PC-9 (cell line): ENCODE data around the gene DHRS4. TPM values are rescaled to one million over a fixed set of nuclear protein-coding genes. Genes with fewer than 3 reads are reported as not detected.
"Not testable (repeated sequence)": the region's sequence is repeated elsewhere in the genome, so short reads cannot be mapped to it uniquely, and the experiment has no call there.

Experiments used
- BruUV-seq: library from RNA; stranded (reverse); fragments of 400-500 nt; replicated peaks from 2 replicates; lab custom pipeline; 2021; lab: Mats Ljungman, UMichigan
- CTCF ChIA-PET: fragments of 300-600 bp; sonication (Branson Sonifier 250); formaldehyde crosslinking; loops from one replicate; lab custom pipeline; 2022; ENCODE audit warnings: antibody characterized with exemption; lab: Charles Lee
- POLR2A ChIA-PET: fragments of 300-600 bp; sonication (Branson Sonifier 250); formaldehyde crosslinking; loops from one replicate; lab custom pipeline; 2022; ENCODE audit warnings: antibody characterized with exemption; ENCODE audit not compliant: unreplicated experiment; lab: Charles Lee
- DNase-seq, 2 experiments: peaks; one replicate each; pipeline versions ENCODE4 v3.0.0 to v3.0.0-alpha.2; 2015 to 2022; ENCODE audit warnings: mixed read lengths in 1 of 2
- H2AFZ ChIP-seq: fragments of 200-600 bp; sonication (generic); 2 replicates; pipeline ENCODE4 v1.8.1; 2017; ENCODE audit warnings: antibody characterized with exemption
- H3F3A ChIP-seq: fragments of 200-600 bp; sonication (generic); 2 replicates; pipeline ENCODE4 v1.8.1; 2017; ENCODE audit warnings: antibody characterized with exemption, mild to moderate bottlenecking, low read depth; ENCODE audit not compliant: insufficient read depth
- H3K27ac ChIP-seq: fragments of 200-600 bp; sonication (generic); 2 replicates; pipeline ENCODE4 v1.6.1; 2016; ENCODE audit warnings: mixed run types
- H3K27me3 ChIP-seq: fragments of 200-600 bp; sonication (generic); 2 replicates; pipeline ENCODE4 v1.6.1; 2016; ENCODE audit warnings: low read depth, mixed run types; ENCODE audit not compliant: insufficient read depth
- H3K36me3 ChIP-seq: fragments of 200-600 bp; sonication (generic); 2 replicates; pipeline ENCODE4 v1.6.1; 2016; ENCODE audit warnings: low read depth, mixed run types
- H3K4me1 ChIP-seq: fragments of 200-600 bp; sonication (generic); replicated peaks from 2 replicates; pipeline ENCODE4 v1.6.1; 2016; ENCODE audit warnings: mixed run types; ENCODE audit not compliant: insufficient read depth
- H3K4me2 ChIP-seq: fragments of 200-600 bp; sonication (generic); 2 replicates; pipeline ENCODE4 v1.6.1; 2017; ENCODE audit warnings: mixed run types
- H3K4me3 ChIP-seq: fragments of 200-600 bp; sonication (generic); 2 replicates; pipeline ENCODE4 v1.6.1; 2016; ENCODE audit warnings: mixed run types
- H3K79me2 ChIP-seq: fragments of 200-600 bp; sonication (generic); 2 replicates; pipeline ENCODE4 v1.6.1; 2017; ENCODE audit warnings: low read depth, mixed run types
- H3K9me2 ChIP-seq: fragments of 200-600 bp; sonication (generic); 2 replicates; pipeline ENCODE4 v1.8.1; 2017; ENCODE audit warnings: mild to moderate bottlenecking; ENCODE audit not compliant: insufficient read depth
- H3K9me3 ChIP-seq: fragments of 200-600 bp; sonication (generic); 2 replicates; pipeline ENCODE4 v1.8.1; 2016; ENCODE audit warnings: low read depth; ENCODE audit not compliant: insufficient read depth
- H4K20me1 ChIP-seq: fragments of 200-600 bp; sonication (generic); 2 replicates; pipeline ENCODE4 v1.8.1; 2017; ENCODE audit not compliant: insufficient read depth
- CTCF ChIP-seq: fragments of 200-600 bp; sonication (generic); conservative IDR thresholded peaks from 2 replicates; pipeline ENCODE4 v1.6.1; 2017; ENCODE audit warnings: mixed run types, antibody characterized with exemption, mild to moderate bottlenecking, moderate library complexity
- EZH2 ChIP-seq: fragments of 200-600 bp; sonication (generic); IDR thresholded peaks from 2 replicates; pipeline ENCODE4 v1.8.0; 2017; ENCODE audit warnings: antibody characterized with exemption, low read depth
- intact Hi-C: fragments of 100-400 bp; cut with micrococcal nuclease; formaldehyde crosslinking; loops from one replicate; pipeline ENCODE4 v1.10.0; 2022; ENCODE audit not compliant: unreplicated experiment
- total RNA-seq: library from RNA; stranded (reverse); gene quantifications from 2 replicates; pipeline ENCODE4 v1.2.3, GENCODE V29; 2021

DHRS4 gene
- total RNA-seq, 1 experiment from 2014 or later = 17.6 TPM

GRCh38 chr14:23950411-23951135 is 3.0 kb upstream of the DHRS4 start:
- H3K79me2 ChIP-seq = peaks cover 3% of the 10 kb centered on the region; the same call in 1 of the 2 replicates

GRCh38 chr14:23951136-23951466 is 2.5 kb upstream of the DHRS4 start:
- H3K27me3 ChIP-seq, H3K4me2 ChIP-seq, H3K9me3 ChIP-seq, H3K4me1 ChIP-seq, H3K27ac ChIP-seq, intact Hi-C loops, CTCF ChIA-PET, POLR2A ChIA-PET, H3K9me2 ChIP-seq, H4K20me1 ChIP-seq, DNase-seq, H3K79me2 ChIP-seq, H2AFZ ChIP-seq, BruUV-seq, H3F3A ChIP-seq, H3K36me3 ChIP-seq, H3K4me3 ChIP-seq: not testable (repeated sequence)

More at GRCh38 chr14:23950411-23951135, 3.0 kb upstream of the DHRS4 start:
- Histone ChIP-seq H3K27ac (no peak overlapping the region), H3K27me3 (no peaks in the 10 kb centered on the region), H3K36me3 (no peaks in the 10 kb centered on the region), H3K9me2 (no peaks in the 10 kb centered on the region), H3K4me1 (no peaks in the 10 kb centered on the region; the same call in 1 of the 2 replicates), H3K4me3 (no peak overlapping the region), H3K4me2 (no peak overlapping the region), H3F3A (no peaks in the 10 kb centered on the region), H2AFZ (no peak overlapping the region), H3K9me3 (no peaks in the 10 kb centered on the region), H4K20me1 (no peaks in the 10 kb centered on the region)
- BruUV-seq = no TSS peak
- intact Hi-C loops = no loop called here
- ChIA-PET POLR2A (no interaction called here), CTCF (interaction anchor here (0.7 kb wide), 1 partner anchor 396 kb away, joined by 4 read pairs; no protein-coding TSS in a partner anchor)
- DNase-seq = no peak
- no peak for TF ChIP-seq EZH2
- no peak for TF ChIP-seq CTCF

- Histone ChIP-seq H3K27me3 (no peaks in the 10 kb centered on the region), H3K4me2 (0 out of 2 replicates have a peak overlapping the region, but pooled peaks have one; percentile 82), H3K9me2 (no peaks in the 10 kb centered on the region), H3K27ac (no peak overlapping the region), H3K4me1 (no peaks in the 10 kb centered on the region; the same call in 1 of the 2 replicates), H3K79me2 (peaks cover 3% of the 10 kb centered on the region; the same call in 1 of the 2 replicates), H2AFZ (no peak overlapping the region), H3F3A (no peaks in the 10 kb centered on the region), H3K9me3 (no peaks in the 10 kb centered on the region), H4K20me1 (no peaks in the 10 kb centered on the region), H3K4me3 (no peak overlapping the region), H3K36me3 (no peaks in the 10 kb centered on the region)
- ChIA-PET POLR2A (no interaction called here), CTCF (no interaction called here)
- no peak for DNase-seq
- BruUV-seq = no TSS peak
- TF ChIP-seq CTCF = no peak
- TF ChIP-seq EZH2 = no peak
- intact Hi-C loops = no loop called here
These were observed 1.9 kb upstream of the DHRS4 start for GRCh38 chr14:23951590-23952201.

GRCh38 chr14:23953116-23953463 is 480 bp upstream of the DHRS4 start:
- BruUV-seq, H3K9me3 ChIP-seq, H3F3A ChIP-seq, H4K20me1 ChIP-seq, POLR2A ChIA-PET, H3K4me1 ChIP-seq, H3K36me3 ChIP-seq, H3K79me2 ChIP-seq, H3K27me3 ChIP-seq, H3K9me2 ChIP-seq, DNase-seq: not testable (repeated sequence)
- peak overlapping the region; percentile 82 for H3K4me2 ChIP-seq
- H3K27ac ChIP-seq = peak overlapping the region; percentile 70; the same call in 1 of the 2 replicates
- H2AFZ ChIP-seq = peak overlapping the region; percentile 77
- CTCF ChIA-PET = interaction anchor here (0.6 to 1.0 kb wide), 2 partner anchors 11 to 288 kb away, joined by 3 read pairs; no protein-coding TSS in a partner anchor
- intact Hi-C loops = loop anchor here (1.0 kb wide), 2 partner anchors 227 to 475 kb away; no protein-coding TSS in a partner anchor
- H3K4me3 ChIP-seq = peak overlapping the region; percentile 78
